Right hindlimb (tissue), 1 donor: Measurements from ENCODE around the gene MAST1.
"Not testable (repeated sequence)": the region's sequence is repeated elsewhere in the genome, so short reads cannot be mapped to it uniquely, and the experiment has no call there.

ENCODE experiments used
- DNase-seq: peaks from one replicate; pipeline ENCODE4 v3.0.0-alpha.2; 2018

The MAST1 gene

GRCh38 chr19:12912571-12912970 lies 74.3 kb downstream of the MAST1 start:
- no peak for DNase-seq

- peak; percentile 90 for DNase-seq
Measured at GRCh38 chr19:12913011-12913561, 74.8 kb downstream of the MAST1 start.

DNA sequence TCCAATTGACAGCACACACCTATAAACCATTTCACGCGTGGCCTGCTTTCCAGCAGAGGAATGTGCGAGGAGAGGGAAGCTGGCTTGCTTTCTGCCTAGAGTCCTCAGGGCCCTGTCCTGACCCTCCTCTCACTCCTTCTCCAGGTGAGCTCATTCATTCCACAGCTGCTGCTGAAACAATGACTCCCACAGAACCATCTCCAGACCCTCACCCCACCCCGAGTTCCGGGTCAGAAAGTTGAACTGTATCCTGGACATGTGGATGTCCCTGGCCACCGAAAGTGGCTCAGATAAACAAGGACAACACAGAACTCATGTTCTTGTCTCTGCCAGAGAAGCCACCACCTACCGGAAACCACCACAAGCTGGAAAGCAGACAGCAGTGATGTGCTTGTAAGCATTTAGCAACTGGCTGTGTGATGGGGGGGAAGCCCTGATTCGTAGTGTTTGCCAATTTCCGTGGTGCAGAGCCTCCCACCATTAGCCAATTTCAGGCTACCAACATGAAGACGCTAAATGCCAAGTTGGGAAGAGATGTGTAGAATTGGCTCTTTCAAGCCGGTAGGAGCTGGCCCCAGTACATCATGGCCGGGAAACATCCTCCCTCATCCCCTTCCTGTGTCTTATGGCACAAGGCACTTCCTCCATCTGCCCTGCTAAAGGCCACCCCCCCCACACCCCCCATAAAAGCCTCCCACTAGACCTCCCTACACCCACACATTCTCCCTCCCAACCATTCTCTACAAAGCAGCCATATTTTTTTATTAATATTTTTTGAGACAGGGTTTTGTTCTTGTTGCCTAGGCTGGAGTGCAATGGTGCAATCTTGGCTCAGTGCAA lies 75.8 kb downstream of the MAST1 start:
- peak; percentile 61 for DNase-seq

GRCh38 chr19:12915860-12916259 lies 77.5 kb downstream of the MAST1 start:
- not testable (repeated sequence) for DNase-seq

DNA sequence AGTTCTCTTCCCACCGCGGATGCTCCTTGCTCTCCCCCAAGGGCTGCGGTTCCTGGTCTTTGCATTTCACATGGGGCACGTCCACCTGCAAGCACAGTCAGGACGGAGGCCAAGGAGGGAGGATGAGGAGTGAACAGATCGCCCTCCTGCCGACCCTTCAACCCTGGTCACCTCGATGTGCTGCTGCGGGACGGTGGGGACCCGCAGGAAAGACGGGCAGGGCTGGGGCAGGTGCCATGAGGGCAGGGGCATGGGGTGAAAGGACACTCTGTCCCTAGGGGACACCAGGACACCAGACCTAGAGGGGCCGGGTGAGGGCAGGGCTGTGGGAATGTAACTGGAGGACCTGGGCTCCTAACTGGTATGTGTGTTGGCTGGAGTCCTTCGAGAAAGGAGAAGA lies 79.9 kb downstream of the MAST1 start:
- no peak for DNase-seq

DNA sequence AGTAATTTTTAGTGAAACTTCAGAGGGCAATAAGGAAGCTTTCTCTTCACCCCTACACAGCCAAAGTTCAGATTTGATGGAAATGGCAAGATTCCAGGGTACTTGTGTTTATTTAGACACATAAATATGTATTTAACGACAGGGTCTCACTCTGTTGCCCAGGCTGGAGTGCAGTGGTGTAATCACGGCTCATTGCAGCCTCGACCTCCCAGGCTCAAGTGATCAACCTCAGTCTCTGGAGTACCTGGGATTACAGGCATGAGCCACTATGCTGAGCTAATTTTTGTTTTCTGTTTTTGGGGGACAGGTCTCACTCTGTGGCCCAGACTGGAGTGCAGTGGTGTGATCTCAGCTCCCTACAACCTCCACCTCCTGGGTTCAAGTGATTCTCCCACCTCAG lies 82.7 kb downstream of the MAST1 start:
- DNase-seq: no peak

GRCh38 chr19:12922959-12923358 lies 84.6 kb downstream of the MAST1 start:
- DNase-seq: no peak
